GM12892 (cell line): ENCODE measurements around the gene PTPRH.
"Not testable (repeated sequence)": the region's sequence is repeated elsewhere in the genome, so short reads cannot be mapped to it uniquely, and the experiment has no call there.

ENCODE experiments used
- DNase-seq: peaks from one replicate; pipeline ENCODE4 v3.0.0; 2011; ENCODE audit not compliant: insufficient read length
- FAIRE-seq: peaks from 2 replicates; lab custom pipeline; 2011; peaks lifted over from hg19 to GRCh38; lab: Jason Lieb, UNC
- POLR2A ChIP-seq: IDR thresholded peaks from 2 replicates; pipeline ENCODE4 v1.6.1; 2011; ENCODE audit warnings: low read depth, low read length, control low read depth
- POLR2AphosphoS5 ChIP-seq: IDR thresholded peaks from 2 replicates; pipeline ENCODE4 v1.6.1; 2011; ENCODE audit warnings: low read depth, low read length, control low read depth
- TAF1 ChIP-seq: IDR thresholded peaks from 2 replicates; pipeline ENCODE4 v1.6.1; 2011; ENCODE audit warnings: low read depth, mild to moderate bottlenecking, control low read depth, low read length, borderline replicate concordance

PTPRH gene

GRCh38 chr19:55160986-55161365, 48.3 kb downstream of the PTPRH start:
- DNase-seq (no peak), FAIRE-seq (no peak)
- no peak for TF ChIP-seq TAF1
- no peak for TF ChIP-seq POLR2A
- no peak for TF ChIP-seq POLR2AphosphoS5

- peak; percentile 70 for FAIRE-seq
- TF ChIP-seq TAF1 (no peak), POLR2A (no peak), POLR2AphosphoS5 (no peak)
- DNase-seq, result peak; percentile 97
These were observed 48.9 kb downstream of the PTPRH start for GRCh38 chr19:55160128-55160985.

DNA sequence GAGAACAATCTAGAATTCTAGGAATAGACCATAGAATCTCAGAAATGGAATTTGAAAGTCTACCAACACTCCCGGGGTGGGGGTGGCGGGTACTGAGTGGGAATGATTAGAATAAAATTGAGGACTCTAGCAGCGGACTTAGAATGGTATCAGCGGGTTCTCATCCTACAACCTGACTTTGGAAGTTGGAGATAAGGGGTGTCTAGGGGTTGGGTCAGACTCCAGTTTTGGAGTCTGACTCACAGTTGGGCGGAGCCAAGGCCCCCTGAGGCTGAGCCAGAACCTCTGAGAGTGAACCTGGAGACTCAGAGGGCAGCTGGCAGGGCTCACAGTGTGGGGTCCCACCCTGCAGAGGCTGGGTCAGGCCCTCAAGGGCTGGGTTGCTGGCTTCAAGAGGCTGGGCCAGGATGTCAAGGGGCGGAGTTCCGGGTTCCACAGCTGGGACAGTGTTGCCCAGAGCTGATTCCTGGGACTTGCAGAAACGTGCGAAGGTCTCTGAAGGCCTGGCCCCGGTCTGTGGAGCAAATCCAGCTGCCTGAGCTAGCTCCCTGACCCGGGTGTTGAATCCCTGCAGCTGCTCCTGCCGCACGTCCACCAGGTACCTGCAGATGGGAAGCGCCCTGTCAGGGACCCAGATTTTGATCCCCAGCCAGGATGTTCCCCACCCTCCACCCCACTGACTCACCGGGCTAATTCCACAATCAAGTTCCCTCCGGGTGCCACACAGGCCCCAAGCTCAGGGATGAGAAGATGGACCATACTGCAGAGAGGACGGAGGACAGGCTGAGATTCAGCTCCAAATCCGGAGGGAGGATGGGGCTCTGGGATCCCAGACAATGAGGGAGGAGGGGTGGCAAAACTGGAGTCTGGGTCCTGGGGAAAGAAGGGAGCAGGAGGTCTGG, 50.2 kb downstream of the PTPRH start:
- TF ChIP-seq POLR2AphosphoS5 (no peak), POLR2A (no peak), TAF1 (no peak)
- FAIRE-seq (no peak), DNase-seq (no peak)

- FAIRE-seq (no peak), DNase-seq (no peak)
- TF ChIP-seq TAF1 (no peak), POLR2A (no peak), POLR2AphosphoS5 (no peak)
These were observed 50.9 kb downstream of the PTPRH start for GRCh38 chr19:55158423-55158822.

DNA sequence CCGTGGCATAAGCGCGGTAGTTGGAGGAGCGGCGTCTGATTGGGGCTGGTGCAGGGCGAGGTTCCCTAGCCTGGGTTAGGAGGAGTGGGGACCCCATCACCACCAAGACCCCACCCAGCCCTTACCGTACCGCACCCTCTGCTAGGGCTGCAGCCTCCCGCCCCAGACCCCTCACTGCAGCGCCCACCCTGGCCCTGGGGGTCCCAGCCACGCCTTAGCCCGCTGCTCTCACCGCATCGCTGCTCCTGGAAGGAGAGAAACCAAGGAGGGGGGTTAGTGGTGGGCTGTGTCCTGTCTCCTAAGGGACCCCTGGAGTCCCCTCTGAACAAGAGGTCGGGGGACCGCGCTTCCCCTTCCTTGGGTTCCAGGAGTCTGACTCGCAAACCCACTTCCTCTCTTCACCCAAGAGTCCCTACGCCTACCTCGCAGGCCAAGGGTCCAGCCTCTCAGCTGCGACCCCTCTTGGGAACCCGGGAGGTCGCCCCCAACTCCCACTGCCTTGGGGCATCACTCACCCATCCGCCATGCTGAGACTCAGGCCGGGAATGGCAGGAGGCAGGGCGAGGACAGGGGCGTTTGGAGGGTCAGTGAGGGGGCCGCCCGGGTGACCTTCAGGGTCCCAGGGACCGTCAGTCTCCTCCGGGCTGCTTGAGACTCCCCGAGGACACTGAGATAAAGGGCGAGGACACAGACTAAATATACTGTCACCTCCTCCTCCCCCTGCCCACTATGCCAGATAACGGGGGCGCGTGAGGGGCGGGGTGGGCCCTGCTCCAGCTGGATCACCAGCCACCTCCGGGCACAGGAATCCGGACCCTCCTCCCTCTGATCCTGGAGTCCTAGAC, 52.0 kb downstream of the PTPRH start, which contains the start of gene TNNI3:
TNNI3 (minus strand) TSS at position 669 of the 845 bp plus-strand sequence; CDS start at position 526, 143 bp downstream.
- TF ChIP-seq POLR2A (no peak), POLR2AphosphoS5 (no peak)
- FAIRE-seq, result no peak
- DNase-seq, result no peak

DNA sequence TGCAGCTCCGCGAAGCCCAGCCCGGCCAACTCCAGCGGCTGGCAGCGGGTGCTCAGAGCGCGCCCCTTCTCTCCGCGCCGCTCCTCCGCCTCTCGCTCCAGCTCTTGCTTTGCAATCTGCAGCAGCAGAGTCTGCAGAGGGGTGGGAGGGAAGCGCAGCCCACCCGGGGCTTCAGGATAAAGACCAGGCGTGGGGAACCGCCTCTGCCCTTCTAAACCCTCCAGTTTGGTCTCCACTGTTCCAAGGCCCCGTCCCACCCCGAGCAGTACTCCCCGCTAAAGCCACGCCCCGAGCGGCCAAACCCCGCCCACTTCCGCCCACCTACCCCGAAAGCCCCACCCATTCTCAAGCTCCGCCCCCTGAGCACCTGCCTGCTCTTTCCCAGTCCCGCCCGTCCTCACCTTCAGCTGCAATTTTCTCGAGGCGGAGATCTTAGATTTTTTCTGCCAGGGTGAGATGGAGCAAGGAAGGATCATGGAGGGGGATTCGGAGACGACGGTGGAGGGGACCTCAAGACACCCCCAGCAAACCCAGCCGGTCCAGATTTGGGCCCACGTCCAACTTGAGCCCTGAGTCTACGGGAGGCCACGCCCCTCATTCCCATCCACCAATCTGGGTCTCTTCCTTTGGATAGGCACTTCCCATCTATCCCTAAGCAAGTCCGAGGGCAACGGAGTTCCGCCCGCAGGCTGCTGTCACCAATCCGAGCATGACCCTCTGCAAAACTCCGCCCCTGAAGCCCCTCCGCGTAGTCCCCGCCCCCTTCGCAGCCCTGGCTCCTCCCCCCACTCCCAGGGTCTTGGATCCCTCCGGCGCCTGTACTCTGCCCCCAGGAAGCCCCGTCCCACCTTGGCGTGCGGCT, 52.9 kb downstream of the PTPRH start:
- DNase-seq, result peak; percentile 70
- no peak for FAIRE-seq
- TF ChIP-seq POLR2A (no peak), TAF1 (no peak), POLR2AphosphoS5 (no peak)

DNA sequence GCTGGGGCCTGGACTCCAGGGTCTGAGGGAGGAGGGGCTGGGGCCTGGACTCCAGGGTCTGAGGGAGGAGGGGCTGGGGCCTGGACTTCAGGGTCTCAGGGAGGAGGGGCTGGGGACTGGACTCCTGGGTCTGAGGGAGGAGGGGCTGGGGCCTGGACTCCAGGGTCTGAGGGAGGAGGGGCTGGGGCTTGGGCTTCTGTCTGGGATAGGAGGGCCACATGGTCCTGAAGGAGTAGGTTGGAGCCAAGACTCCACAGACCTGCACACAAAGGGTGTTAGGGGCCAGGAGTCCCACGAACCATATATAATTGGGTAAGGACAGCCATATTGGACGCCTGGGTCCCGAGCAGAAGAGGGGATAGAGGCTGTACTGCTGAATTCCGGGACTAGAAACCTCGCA, 53.5 kb downstream of the PTPRH start:
- DNase-seq, FAIRE-seq: not testable (repeated sequence)

GRCh38 chr19:55153652-55154264, 55.5 kb downstream of the PTPRH start:
- DNase-seq, result no peak
- no peak for TF ChIP-seq TAF1
- TF ChIP-seq POLR2A, result no peak
- TF ChIP-seq POLR2AphosphoS5, result no peak
- FAIRE-seq, result no peak

DNA sequence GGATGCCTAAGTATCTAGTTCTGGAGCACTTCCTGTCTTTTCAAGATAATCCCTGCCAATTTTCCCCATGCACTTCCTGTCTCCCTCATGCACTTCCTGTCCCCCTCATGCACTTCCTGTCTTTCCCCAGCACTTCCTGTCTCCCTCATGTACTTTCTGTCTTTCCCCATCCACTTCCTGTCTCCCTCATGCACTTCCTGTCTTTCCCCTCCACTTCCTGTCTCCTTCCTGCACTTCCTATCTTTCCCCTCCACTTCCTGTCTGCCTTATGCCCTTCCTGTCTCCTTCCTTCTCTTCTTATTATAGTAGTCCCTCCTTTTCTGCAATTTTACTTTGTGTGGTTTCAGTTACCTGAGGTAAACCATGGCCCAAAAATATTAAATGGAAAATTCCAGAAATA, 57.3 kb downstream of the PTPRH start:
- no peak for FAIRE-seq
- TF ChIP-seq POLR2AphosphoS5, result no peak
- TF ChIP-seq POLR2A, result no peak
- no peak for TF ChIP-seq TAF1
- no peak for DNase-seq
